IMR-90 (cell line): ENCODE measurements around the gene FAAP20. TPM values are rescaled to one million over a fixed set of nuclear protein-coding genes. Genes with fewer than 3 reads are reported as not detected.

Source experiments
- ATAC-seq: fragments of 200-7000 bp; cut with Tn5 transposase; 2 replicates; pipeline ENCODE4 v1.9.1; 2020; ENCODE audit warnings: low read depth, mild to moderate bottlenecking, moderate library complexity
- BruUV-seq: library from RNA; stranded (reverse); fragments of 400-500 nt; replicated peaks from 2 replicates; lab custom pipeline; 2021; lab: Mats Ljungman, UMichigan
- CTCF ChIA-PET: fragments of 300-600 bp; formaldehyde crosslinking; extraction: SDS; loops from one replicate; lab custom pipeline; 2021; ENCODE audit warnings: antibody characterized with exemption; lab: Yijun Ruan, JAX
- POLR2A ChIA-PET: fragments of 300-600 bp; sonication (Branson Sonifier 250); formaldehyde crosslinking; loops from one replicate; lab custom pipeline; 2022; ENCODE audit warnings: antibody characterized with exemption; ENCODE audit not compliant: unreplicated experiment; lab: Charles Lee
- DNase-seq: peaks from one replicate; pipeline ENCODE4 v3.0.0; 2013
- H2AFZ ChIP-seq: replicated peaks from 2 replicates; pipeline ENCODE3; 2013; ENCODE audit warnings: low read length, mild to moderate bottlenecking; ENCODE audit not compliant: poor library complexity
- H2AK5ac ChIP-seq: 2 replicates; pipeline ENCODE4 v1.6.1; 2013; ENCODE audit warnings: low read depth, low read length, inconsistent platforms
- H2AK9ac ChIP-seq: replicated peaks from 2 replicates; pipeline ENCODE3; 2013; ENCODE audit warnings: mild to moderate bottlenecking, low read depth, low read length, moderate library complexity; ENCODE audit not compliant: poor library complexity
- H2BK120ac ChIP-seq: 2 replicates; pipeline ENCODE4 v1.6.1; 2013; ENCODE audit warnings: low read depth, low read length, inconsistent platforms
- H2BK15ac ChIP-seq: 3 replicates; pipeline ENCODE4 v1.6.1; 2013; ENCODE audit warnings: low read depth, low read length, inconsistent platforms
- H2BK20ac ChIP-seq: 2 replicates; pipeline ENCODE4 v1.6.1; 2013; ENCODE audit warnings: low read depth, mild to moderate bottlenecking, inconsistent platforms, low read length, moderate library complexity
- H2BK5ac ChIP-seq: 2 replicates; pipeline ENCODE4 v1.6.1; 2013; ENCODE audit warnings: mild to moderate bottlenecking, low read depth, low read length, inconsistent platforms; ENCODE audit not compliant: poor library complexity, severe bottlenecking
- H3K14ac ChIP-seq: replicated peaks from 2 replicates; pipeline ENCODE4 v1.6.1; 2013; ENCODE audit warnings: low read depth, low read length, inconsistent platforms
- H3K18ac ChIP-seq: 2 replicates; pipeline ENCODE4 v1.6.1; 2013; ENCODE audit warnings: low read depth, low read length, control low read depth
- H3K23ac ChIP-seq: 2 replicates; pipeline ENCODE4 v1.6.1; 2013; ENCODE audit warnings: low read depth, low read length, inconsistent platforms
- H3K27ac ChIP-seq: 2 replicates; pipeline ENCODE4 v1.5.1; 2013; ENCODE audit warnings: mild to moderate bottlenecking, control low read depth, low read length; ENCODE audit not compliant: insufficient read depth
- H3K27me3 ChIP-seq: 2 replicates; pipeline ENCODE4 v1.6.1; 2013; ENCODE audit warnings: low read length; ENCODE audit not compliant: control insufficient read depth, insufficient read depth
- H3K36me3 ChIP-seq: 2 replicates; pipeline ENCODE4 v1.6.1; 2013; ENCODE audit warnings: low read length, mixed read lengths; ENCODE audit not compliant: control insufficient read depth, insufficient read depth
- H3K4ac ChIP-seq: 2 replicates; pipeline ENCODE4 v1.6.1; 2013; ENCODE audit warnings: low read depth, low read length, inconsistent platforms
- H3K4me1 ChIP-seq: 2 replicates; pipeline ENCODE4 v1.6.1; 2013; ENCODE audit warnings: low read length, mixed read lengths; ENCODE audit not compliant: control insufficient read depth, insufficient read depth
- H3K4me2 ChIP-seq: 2 replicates; pipeline ENCODE4 v1.6.1; 2013; ENCODE audit warnings: low read depth, mild to moderate bottlenecking, control low read depth, low read length, moderate library complexity
- H3K4me3 ChIP-seq: 2 replicates; pipeline ENCODE4 v1.5.1; 2013; ENCODE audit warnings: low read depth, mild to moderate bottlenecking, control low read depth, low read length, moderate library complexity; ENCODE audit not compliant: insufficient read depth
- H3K56ac ChIP-seq: 2 replicates; pipeline ENCODE4 v1.6.1; 2013; ENCODE audit warnings: low read length, inconsistent platforms; ENCODE audit not compliant: insufficient read depth; ENCODE audit errors: extremely low read depth
- H3K79me1 ChIP-seq, 2 experiments: 2 replicates each; pipeline ENCODE4 v1.6.1; 2013; ENCODE audit warnings: low read length in 2 of 2, inconsistent platforms in 1 of 2, low read depth in 1 of 2
- H3K9ac ChIP-seq: 2 replicates; pipeline ENCODE4 v1.6.1; 2013; ENCODE audit warnings: low read depth, low read length, control low read depth
- H3K9me1 ChIP-seq: 2 replicates; pipeline ENCODE4 v1.6.1; 2013; ENCODE audit warnings: low read length, inconsistent platforms; ENCODE audit not compliant: insufficient read depth
- H3K9me3 ChIP-seq: 2 replicates; pipeline ENCODE4 v1.6.1; 2013; ENCODE audit warnings: low read length; ENCODE audit not compliant: control insufficient read depth, insufficient read depth
- H4K20me1 ChIP-seq: 2 replicates; pipeline ENCODE4 v1.6.1; 2013; ENCODE audit warnings: low read length, inconsistent platforms; ENCODE audit not compliant: insufficient read depth
- H4K5ac ChIP-seq: 2 replicates; pipeline ENCODE4 v1.6.1; 2013; ENCODE audit warnings: mild to moderate bottlenecking, low read depth, low read length, control low read depth
- H4K8ac ChIP-seq, 2 experiments: 2 replicates each; pipeline ENCODE4 v1.6.1; 2013; ENCODE audit warnings: low read depth in 2 of 2, low read length in 2 of 2, control low read depth in 1 of 2, inconsistent platforms in 1 of 2
- H4K91ac ChIP-seq: 2 replicates; pipeline ENCODE4 v1.6.1; 2013; ENCODE audit warnings: low read depth, low read length, inconsistent platforms; ENCODE audit not compliant: insufficient read depth
- BHLHE40 ChIP-seq: fragments of 150-350 bp; IDR thresholded peaks from 2 replicates; pipeline ENCODE4 v1.6.1; 2016; ENCODE audit warnings: mild to moderate bottlenecking, low read depth, low read length
- CEBPB ChIP-seq: IDR thresholded peaks from 2 replicates; pipeline ENCODE4 v1.6.1; 2012; ENCODE audit warnings: low read depth, low read length, improper control_type of control experiment
- ELK1 ChIP-seq: fragments of 150-350 bp; IDR thresholded peaks from 2 replicates; pipeline ENCODE4 v1.6.1; 2016; ENCODE audit warnings: low read depth, mild to moderate bottlenecking, low read length, moderate library complexity, borderline replicate concordance
- FOS ChIP-seq: fragments of 150-350 bp; IDR thresholded peaks from 2 replicates; pipeline ENCODE4 v1.6.1; 2016; ENCODE audit warnings: low read depth, low read length
- MAFK ChIP-seq: IDR thresholded peaks from 2 replicates; pipeline ENCODE4 v1.6.1; 2012; ENCODE audit warnings: low read depth, low read length, improper control_type of control experiment
- MAZ ChIP-seq: IDR thresholded peaks from 2 replicates; pipeline ENCODE4 v1.6.1; 2012; ENCODE audit warnings: low read depth, mild to moderate bottlenecking, low read length, improper control_type of control experiment, moderate library complexity, borderline replicate concordance
- NFE2L2 ChIP-seq: fragments of 150-350 bp; IDR thresholded peaks from 2 replicates; pipeline ENCODE4 v1.6.1; 2016; ENCODE audit warnings: low read depth, mild to moderate bottlenecking, low read length
- POLR2A ChIP-seq: IDR thresholded peaks from 2 replicates; pipeline ENCODE4 v1.6.1; 2012; ENCODE audit warnings: mild to moderate bottlenecking, low read depth, low read length
- RAD21 ChIP-seq: IDR thresholded peaks from 2 replicates; pipeline ENCODE4 v1.6.1; 2012; ENCODE audit warnings: low read length, improper control_type of control experiment
- RCOR1 ChIP-seq: IDR thresholded peaks from 2 replicates; pipeline ENCODE4 v1.6.1; 2012; ENCODE audit warnings: mild to moderate bottlenecking, low read length, improper control_type of control experiment; ENCODE audit not compliant: insufficient replicate concordance
- RFX5 ChIP-seq: IDR thresholded peaks from 2 replicates; pipeline ENCODE4 v1.8.0; 2012; ENCODE audit warnings: low read depth, mild to moderate bottlenecking, low read length, moderate library complexity
- SMC3 ChIP-seq: fragments of 150-350 bp; IDR thresholded peaks from 2 replicates; pipeline ENCODE4 v1.6.1; 2016; ENCODE audit warnings: low read depth, mild to moderate bottlenecking, antibody characterized with exemption, low read length, moderate library complexity
- WGBS, 2 experiments: methylation state at CpG; one replicate each; pipeline versions ENCODE4 v1.1.5 to v1.1.7; 2013; ENCODE audit warnings: missing lambda C conversion rate in 2 of 2; ENCODE audit not compliant: insufficient read length in 1 of 2; ENCODE audit errors: extremely low coverage in 2 of 2; 5-methylcytosine and 5-hydroxymethylcytosine counted together
- dilution Hi-C: fragments of 300-500 bp; cut with HindIII; formaldehyde crosslinking; loops from one replicate; pipeline ENCODE4 v1.14.3; 2018; ENCODE audit warnings: low sequenced_read_pairs; ENCODE audit not compliant: unreplicated experiment
- in situ Hi-C: fragments of 300-500 bp; cut with MboI; formaldehyde crosslinking; loops from 3 replicates; pipeline ENCODE4 v1.14.3; 2019; ENCODE audit warnings: low sequenced_read_pairs, inconsistent platforms, mixed read lengths
- intact Hi-C: fragments of 100-400 bp; cut with micrococcal nuclease; formaldehyde crosslinking; loops from 2 replicates; pipeline ENCODE4 v1.10.0; 2022
- polyA plus RNA-seq, 3 experiments: library from polyadenylated mRNA; depleted of rRNA; stranded (reverse); fragments of >200 nt; gene quantifications; 2 replicates each; pipeline ENCODE4 v1.2.3, GENCODE V29; 2012; ENCODE audit warnings: low replicate concordance in 1 of 3
- total RNA-seq: library from RNA; depleted of rRNA; stranded (reverse); fragments of >200 nt; gene quantifications from 2 replicates; pipeline ENCODE4 v1.2.3, GENCODE V29; 2012
- TF ChIP-seq, protein P1 (sequence below): conservative IDR thresholded peaks from 2 replicates; pipeline ENCODE4 v1.5.1; 2012; ENCODE audit warnings: mild to moderate bottlenecking, low read depth, low read length, improper control_type of control experiment

The FAAP20 gene
- total and polyA plus RNA-seq, 2 of the 4 experiments (the other 2 are of a cell fraction) = 6.5 to 31.5 TPM

GRCh38 chr1:2212274-2212531 lies 17.6 kb upstream of the FAAP20 start (continued):
- TF ChIP-seq MAZ (no peak), RFX5 (no peak), CEBPB (no peak), FOS (no peak), RCOR1 (no peak), RAD21 (no peak)

- no TSS peak for BruUV-seq
- H3K27ac ChIP-seq = no peak overlapping the region
- ChIA-PET POLR2A (interaction anchor here (0.6 kb wide), 1 partner anchor 14 kb away, joined by 4 read pairs; no protein-coding TSS in a partner anchor), CTCF (no interaction called here)
- no peak overlapping the region for H4K91ac ChIP-seq
- intact Hi-C loops = no loop called here
- no peak overlapping the region for H3K14ac ChIP-seq
- no peak overlapping the region for H3K56ac ChIP-seq
- DNase-seq (no peak), ATAC-seq (no peak)
- no peak overlapping the region for H3K4ac ChIP-seq
- H3K9me3 ChIP-seq = no peaks in the 10 kb centered on the region
- H3K9me1 ChIP-seq = peaks cover 12% of the 10 kb centered on the region
- no peaks in the 10 kb centered on the region; the same call in 1 of the 2 replicates for H4K20me1 ChIP-seq
- H3K79me1 ChIP-seq = peaks cover 0 to 32% of the 10 kb centered on the region in 2 experiments; a peak in 3 of 4 replicates
- TF ChIP-seq, protein P1, sequence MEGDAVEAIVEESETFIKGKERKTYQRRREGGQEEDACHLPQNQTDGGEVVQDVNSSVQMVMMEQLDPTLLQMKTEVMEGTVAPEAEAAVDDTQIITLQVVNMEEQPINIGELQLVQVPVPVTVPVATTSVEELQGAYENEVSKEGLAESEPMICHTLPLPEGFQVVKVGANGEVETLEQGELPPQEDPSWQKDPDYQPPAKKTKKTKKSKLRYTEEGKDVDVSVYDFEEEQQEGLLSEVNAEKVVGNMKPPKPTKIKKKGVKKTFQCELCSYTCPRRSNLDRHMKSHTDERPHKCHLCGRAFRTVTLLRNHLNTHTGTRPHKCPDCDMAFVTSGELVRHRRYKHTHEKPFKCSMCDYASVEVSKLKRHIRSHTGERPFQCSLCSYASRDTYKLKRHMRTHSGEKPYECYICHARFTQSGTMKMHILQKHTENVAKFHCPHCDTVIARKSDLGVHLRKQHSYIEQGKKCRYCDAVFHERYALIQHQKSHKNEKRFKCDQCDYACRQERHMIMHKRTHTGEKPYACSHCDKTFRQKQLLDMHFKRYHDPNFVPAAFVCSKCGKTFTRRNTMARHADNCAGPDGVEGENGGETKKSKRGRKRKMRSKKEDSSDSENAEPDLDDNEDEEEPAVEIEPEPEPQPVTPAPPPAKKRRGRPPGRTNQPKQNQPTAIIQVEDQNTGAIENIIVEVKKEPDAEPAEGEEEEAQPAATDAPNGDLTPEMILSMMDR = no peak
- TF ChIP-seq RCOR1 (no peak), MAZ (no peak), FOS (no peak), SMC3 (no peak), MAFK (no peak), POLR2A (no peak), ELK1 (no peak), NFE2L2 (no peak), BHLHE40 (no peak), CEBPB (no peak), RFX5 (no peak)
- no peak overlapping the region for H3K18ac ChIP-seq
- H2BK5ac ChIP-seq = no peak overlapping the region
- no peak overlapping the region for H4K5ac ChIP-seq
- in situ Hi-C loops = no loop called here
- H3K4me3 ChIP-seq = no peak overlapping the region
- H2AFZ ChIP-seq = no peak overlapping the region
- no peaks in the 10 kb centered on the region for H3K36me3 ChIP-seq
- H4K8ac ChIP-seq = no peak overlapping the region
- H3K4me1 ChIP-seq = peaks cover 56% of the 10 kb centered on the region
- H2BK15ac ChIP-seq = no peak overlapping the region
- WGBS, 2 experiments = 81% methylated on average over 7 of the region's 13 CpGs; no CpG with 5 or more reads in 1 of the 2 experiments
- H3K27me3 ChIP-seq = no peaks in the 10 kb centered on the region
- no peak overlapping the region for H3K23ac ChIP-seq
- H3K9ac ChIP-seq = no peak overlapping the region
- dilution Hi-C loops = no loop called here
- H2BK20ac ChIP-seq = no peak overlapping the region
- H2AK9ac ChIP-seq = no peak overlapping the region
- no peak overlapping the region for H2BK120ac ChIP-seq
- peak overlapping the region; percentile 57; the same call in 1 of the 2 replicates for H2AK5ac ChIP-seq
- H3K4me2 ChIP-seq = no peak overlapping the region
These were observed 16.2 kb upstream of the FAAP20 start for GRCh38 chr1:2210786-2211185.
